NCI-H1092 treated with DMSO at 0.1 percent for 48 hours (cell line): ENCODE results near the gene JARID2.

Experiments used
- DNase-seq: peaks from one replicate; lab custom pipeline; 2025; lab: John Stamatoyannopoulos, UW

The JARID2 gene

GRCh38 chr6:15417811-15418210 lies 171.9 kb downstream of the JARID2 start:
- no peak for DNase-seq

GRCh38 chr6:15419493-15419892 lies 173.6 kb downstream of the JARID2 start:
- DNase-seq = no peak

GRCh38 chr6:15420959-15421438 lies 175.1 kb downstream of the JARID2 start:
- no peak for DNase-seq

GRCh38 chr6:15421945-15422733 lies 176.3 kb downstream of the JARID2 start:
- DNase-seq = no peak

GRCh38 chr6:15423286-15423993 lies 177.6 kb downstream of the JARID2 start:
- no peak for DNase-seq

GRCh38 chr6:15425947-15426346 lies 180.1 kb downstream of the JARID2 start:
- DNase-seq = no peak

- no peak for DNase-seq
Observed at GRCh38 chr6:15426395-15426794, 180.5 kb downstream of the JARID2 start.

GRCh38 chr6:15426901-15427300 lies 181.0 kb downstream of the JARID2 start:
- DNase-seq = no peak

GRCh38 chr6:15427331-15428070 lies 181.6 kb downstream of the JARID2 start:
- no peak for DNase-seq

GRCh38 chr6:15429141-15430110 lies 183.6 kb downstream of the JARID2 start:
- no peak for DNase-seq

- DNase-seq = no peak
Observed at GRCh38 chr6:15430186-15430585, 184.3 kb downstream of the JARID2 start.

GRCh38 chr6:15430931-15431405 lies 185.1 kb downstream of the JARID2 start:
- no peak for DNase-seq

- DNase-seq = no peak
Observed at GRCh38 chr6:15431762-15432483, 186.1 kb downstream of the JARID2 start.

- no peak for DNase-seq
Observed at GRCh38 chr6:15433511-15433861, 187.6 kb downstream of the JARID2 start.

- no peak for DNase-seq
Observed at GRCh38 chr6:15434263-15434662, 188.4 kb downstream of the JARID2 start.

GRCh38 chr6:15434823-15435380 lies 189.0 kb downstream of the JARID2 start:
- no peak for DNase-seq

GRCh38 chr6:15435468-15435867 lies 189.6 kb downstream of the JARID2 start:
- no peak for DNase-seq

GRCh38 chr6:15436451-15436850 lies 190.6 kb downstream of the JARID2 start:
- no peak for DNase-seq

GRCh38 chr6:15437090-15437635 lies 191.3 kb downstream of the JARID2 start:
- DNase-seq = no peak

- no peak for DNase-seq
Observed at GRCh38 chr6:15439410-15440025, 193.6 kb downstream of the JARID2 start.
